Tibial nerve (tissue), 4 donors: Measurements from ENCODE around the gene SECISBP2.
"Not testable (repeated sequence)": the region's sequence is repeated elsewhere in the genome, so short reads cannot be mapped to it uniquely, and the experiment has no call there.

ENCODE experiments used
- EP300 ChIP-seq, 2 donors: sonication (generic); formaldehyde crosslinking; IDR thresholded peaks; one replicate each; pipeline ENCODE4 v1.6.1; 2017; ENCODE audit warnings: antibody characterized with exemption in 2 of 2, mild to moderate bottlenecking in 1 of 2
- TF ChIP-seq, protein P1 (sequence below), 5 experiments: fragments of 200-600 bp in 3 of 5; fragments of 450-650 bp in 2 of 5; sonication (generic) in 3 of 5; IDR thresholded peaks; one replicate each; pipeline ENCODE4 v1.5.1; 2016 to 2019; ENCODE audit warnings: antibody characterized with exemption in 5 of 5, mild to moderate bottlenecking in 3 of 5, moderate library complexity in 2 of 5

DNA sequence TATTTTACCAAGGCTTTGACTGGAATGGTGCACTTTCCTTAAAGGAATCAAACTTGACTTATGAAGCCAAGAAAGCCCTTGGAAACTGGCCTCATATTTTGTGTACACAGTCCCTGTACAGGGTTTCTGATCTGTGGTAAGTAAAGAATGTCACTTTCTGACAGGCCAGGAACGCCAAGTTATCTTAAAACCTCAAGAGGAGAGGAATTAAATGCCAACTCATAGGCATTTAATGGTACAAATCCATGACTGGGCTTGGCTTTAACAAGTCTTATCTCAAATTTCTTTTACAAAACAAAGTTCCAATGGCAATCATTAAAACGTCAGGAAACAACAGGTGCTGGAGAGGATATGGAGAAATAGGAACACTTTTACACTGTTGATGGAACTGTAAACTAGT lies 16.3 kb upstream of the SECISBP2 start:
- TF ChIP-seq, protein P1, sequence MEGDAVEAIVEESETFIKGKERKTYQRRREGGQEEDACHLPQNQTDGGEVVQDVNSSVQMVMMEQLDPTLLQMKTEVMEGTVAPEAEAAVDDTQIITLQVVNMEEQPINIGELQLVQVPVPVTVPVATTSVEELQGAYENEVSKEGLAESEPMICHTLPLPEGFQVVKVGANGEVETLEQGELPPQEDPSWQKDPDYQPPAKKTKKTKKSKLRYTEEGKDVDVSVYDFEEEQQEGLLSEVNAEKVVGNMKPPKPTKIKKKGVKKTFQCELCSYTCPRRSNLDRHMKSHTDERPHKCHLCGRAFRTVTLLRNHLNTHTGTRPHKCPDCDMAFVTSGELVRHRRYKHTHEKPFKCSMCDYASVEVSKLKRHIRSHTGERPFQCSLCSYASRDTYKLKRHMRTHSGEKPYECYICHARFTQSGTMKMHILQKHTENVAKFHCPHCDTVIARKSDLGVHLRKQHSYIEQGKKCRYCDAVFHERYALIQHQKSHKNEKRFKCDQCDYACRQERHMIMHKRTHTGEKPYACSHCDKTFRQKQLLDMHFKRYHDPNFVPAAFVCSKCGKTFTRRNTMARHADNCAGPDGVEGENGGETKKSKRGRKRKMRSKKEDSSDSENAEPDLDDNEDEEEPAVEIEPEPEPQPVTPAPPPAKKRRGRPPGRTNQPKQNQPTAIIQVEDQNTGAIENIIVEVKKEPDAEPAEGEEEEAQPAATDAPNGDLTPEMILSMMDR (IDR thresholded peaks at IDR 0.05) = not testable (repeated sequence)
- not testable (repeated sequence) for TF ChIP-seq EP300 (IDR thresholded peaks at IDR 0.05)
